GM21723 (cell line): ENCODE data around the gene RASL11B.
A peak's percentile ranks its signal among the peaks of the same experiment; 100 is the strongest.

Experiments used
- ATAC-seq: cut with Tn5 transposase; IDR thresholded peaks from one replicate; pipeline ENCODE4 v1.9.1; 2021; ENCODE audit warnings: mild to moderate bottlenecking, moderate library complexity; ENCODE audit not compliant: unreplicated experiment

Gene RASL11B

DNA sequence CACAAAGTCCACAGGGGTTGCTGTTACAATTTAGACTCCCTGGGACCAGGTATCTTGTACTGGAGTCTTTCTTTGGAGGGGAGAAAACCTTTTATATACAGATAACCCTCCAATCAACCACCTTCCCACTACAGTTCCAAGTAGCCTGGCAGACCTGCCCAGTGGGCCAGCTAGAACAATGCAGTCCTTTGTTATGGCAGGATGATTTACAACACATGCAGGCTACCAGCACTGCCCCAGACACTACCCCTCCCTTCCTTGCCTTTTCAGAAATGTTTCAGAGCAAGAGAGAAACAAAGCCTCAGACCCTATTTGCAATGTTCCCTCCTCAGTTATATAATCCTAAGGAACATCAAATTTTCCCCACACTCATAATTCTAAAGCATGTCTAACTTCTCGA lies 11.1 kb downstream of the RASL11B start:
- no peak for ATAC-seq

- no peak for ATAC-seq
Observed at GRCh38 chr4:52873861-52874343, 11.8 kb downstream of the RASL11B start.

- ATAC-seq: no peak
Observed at GRCh38 chr4:52874948-52875347, 12.8 kb downstream of the RASL11B start.

DNA sequence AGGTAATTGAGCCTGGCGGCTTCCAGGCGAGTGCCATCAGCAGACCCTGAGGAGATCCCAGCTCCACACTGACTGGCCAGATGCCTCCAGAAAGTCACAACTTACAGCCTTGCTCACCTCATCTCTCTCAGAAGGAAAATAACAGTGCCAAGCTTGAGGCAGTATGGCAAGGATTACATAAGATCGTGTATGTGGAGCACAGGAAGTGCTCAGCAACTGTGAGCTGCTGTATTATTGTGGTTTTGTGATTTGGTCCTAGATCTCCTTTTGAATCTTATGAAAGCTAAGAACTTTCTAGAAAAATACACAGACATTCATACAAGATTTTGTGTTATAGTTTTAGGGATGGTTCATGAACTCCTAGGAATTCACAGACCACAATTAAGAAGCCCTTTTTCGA lies 14.0 kb downstream of the RASL11B start:
- ATAC-seq: no peak

GRCh38 chr4:52877036-52877435 lies 14.9 kb downstream of the RASL11B start:
- no peak for ATAC-seq

GRCh38 chr4:52877694-52878093 lies 15.6 kb downstream of the RASL11B start:
- ATAC-seq: no peak

DNA sequence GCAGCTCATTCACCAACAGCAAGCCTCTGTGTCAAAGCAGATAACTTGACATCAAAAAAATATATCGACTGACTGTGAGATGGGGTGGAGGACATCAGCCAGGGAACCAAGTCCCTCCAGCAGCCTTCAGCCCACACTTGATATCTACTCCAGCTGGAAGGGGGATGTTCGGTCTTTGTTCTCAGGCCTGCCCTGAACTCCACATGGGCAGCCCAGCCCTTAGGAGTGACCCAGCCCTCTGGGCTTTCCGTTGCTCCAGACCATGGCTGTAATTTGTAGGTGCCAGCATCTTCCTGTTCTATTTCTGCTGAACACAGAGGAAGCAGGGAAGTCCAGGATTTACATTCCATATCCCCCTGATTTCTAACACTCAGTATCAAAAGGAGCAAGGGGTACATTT lies 17.4 kb downstream of the RASL11B start:
- no peak for ATAC-seq

DNA sequence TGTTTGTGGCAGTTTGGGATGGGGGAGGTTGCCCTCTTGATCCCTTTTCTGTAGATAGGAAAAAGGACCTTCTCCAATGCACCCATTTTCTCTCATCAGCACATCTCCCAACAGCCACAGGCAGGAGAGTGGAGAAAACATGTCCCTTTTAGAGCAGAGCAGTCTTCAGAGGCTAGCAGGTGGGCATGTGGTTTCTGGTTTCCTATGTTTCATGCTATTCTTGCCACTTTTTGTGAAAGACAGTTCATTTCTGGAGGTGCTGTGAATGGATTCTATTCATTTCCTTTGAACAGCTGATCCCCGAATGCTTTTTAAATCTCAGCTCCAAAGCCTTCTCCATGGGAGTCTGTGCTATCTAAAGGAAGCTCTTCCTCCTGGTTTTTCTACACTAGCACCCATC lies 18.9 kb downstream of the RASL11B start:
- no peak for ATAC-seq

DNA sequence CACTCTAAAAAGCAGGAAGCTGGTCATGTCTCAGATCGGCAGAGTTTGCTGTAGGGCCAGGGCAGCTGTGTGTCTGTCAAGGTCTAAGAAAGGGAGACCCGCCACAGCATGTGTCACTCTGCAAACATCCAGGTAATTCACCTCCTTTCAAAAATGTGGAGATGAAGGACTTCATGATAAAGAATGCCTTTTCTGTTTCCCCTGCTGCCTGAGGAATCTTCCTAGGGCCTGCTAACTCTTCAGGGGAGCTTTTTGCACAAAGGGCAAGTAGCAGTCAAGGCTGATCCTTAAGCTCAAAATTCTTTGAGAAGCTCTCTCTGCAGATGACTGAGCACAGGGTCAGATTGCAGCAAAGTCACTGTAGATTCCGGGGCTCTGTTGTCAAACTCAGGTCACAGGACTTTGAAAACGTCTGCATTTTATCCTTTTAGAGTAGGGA lies 21.1 kb downstream of the RASL11B start:
- ATAC-seq: no peak

DNA sequence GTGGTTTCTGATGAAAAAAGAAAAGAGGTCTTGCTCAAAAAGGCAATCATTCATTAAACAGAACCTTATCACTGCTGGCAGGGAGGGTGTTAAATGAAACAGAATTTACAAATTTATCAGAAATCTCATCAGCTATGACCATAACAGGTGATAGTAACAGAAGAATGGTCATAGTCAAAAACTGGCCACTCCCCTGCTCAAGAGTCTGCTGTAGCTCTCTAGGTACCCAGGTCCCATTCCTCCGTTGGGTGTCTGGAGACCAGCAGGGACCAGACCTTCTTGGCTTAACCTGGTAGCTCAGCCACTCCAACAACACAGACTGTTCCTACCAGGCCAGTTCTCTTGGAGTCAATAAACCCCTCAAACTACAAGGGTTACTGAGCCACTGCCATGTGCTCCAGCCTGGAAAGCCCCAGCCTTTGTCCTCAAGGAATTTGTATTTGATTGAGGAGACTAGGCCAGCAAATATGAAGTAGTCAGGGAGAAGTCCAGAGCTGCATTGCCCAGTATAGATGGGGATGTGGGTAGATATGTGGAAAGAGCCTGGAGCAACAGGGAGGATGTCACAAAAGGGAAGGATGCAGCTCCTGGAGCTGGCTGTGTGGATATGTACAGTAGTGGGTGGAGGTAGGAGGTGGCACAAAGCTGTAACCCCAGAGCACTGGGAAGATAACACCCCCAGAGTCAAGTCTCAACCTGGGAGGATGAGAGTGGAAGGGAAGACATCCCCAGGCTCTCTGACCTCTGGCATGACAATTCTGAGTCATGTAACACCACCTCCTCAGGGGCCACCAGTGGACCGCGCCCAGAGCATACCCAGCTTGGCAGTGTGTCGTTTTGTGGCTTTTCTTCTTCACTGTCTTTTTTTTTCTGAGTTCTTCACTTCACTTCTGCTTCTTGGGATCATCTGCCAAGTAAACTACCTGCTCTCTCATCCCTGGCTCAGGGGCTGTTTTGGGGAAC lies 21.9 kb downstream of the RASL11B start:
- ATAC-seq: no peak

GRCh38 chr4:52884994-52885393 lies 22.9 kb downstream of the RASL11B start:
- no peak for ATAC-seq

DNA sequence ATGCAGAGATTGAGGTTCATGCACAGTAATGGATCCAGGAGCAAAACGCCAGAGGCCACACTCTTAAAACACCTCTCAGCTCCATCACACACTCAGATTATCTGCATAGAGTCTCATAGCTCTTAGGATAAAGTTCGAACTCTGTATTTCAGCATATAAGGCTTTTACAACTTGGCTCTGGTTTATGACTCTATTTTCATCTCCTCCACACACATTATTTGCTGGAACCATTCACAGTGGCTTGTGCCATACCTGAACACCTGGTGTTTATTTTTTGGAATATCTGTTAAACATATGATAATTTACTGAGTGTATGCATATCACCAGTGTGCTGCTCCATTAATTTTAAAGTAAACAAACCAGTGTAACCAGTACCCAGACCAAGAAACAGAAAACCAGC lies 27.2 kb downstream of the RASL11B start:
- no peak for ATAC-seq

- ATAC-seq: no peak
Observed at GRCh38 chr4:52889778-52890520, 27.8 kb downstream of the RASL11B start.

GRCh38 chr4:52890521-52890791 lies 28.3 kb downstream of the RASL11B start:
- ATAC-seq: no peak

GRCh38 chr4:52891743-52892142 lies 29.6 kb downstream of the RASL11B start:
- no peak for ATAC-seq

GRCh38 chr4:52892880-52893279 lies 30.8 kb downstream of the RASL11B start:
- no peak for ATAC-seq

GRCh38 chr4:52894443-52894842 lies 32.3 kb downstream of the RASL11B start:
- no peak for ATAC-seq

DNA sequence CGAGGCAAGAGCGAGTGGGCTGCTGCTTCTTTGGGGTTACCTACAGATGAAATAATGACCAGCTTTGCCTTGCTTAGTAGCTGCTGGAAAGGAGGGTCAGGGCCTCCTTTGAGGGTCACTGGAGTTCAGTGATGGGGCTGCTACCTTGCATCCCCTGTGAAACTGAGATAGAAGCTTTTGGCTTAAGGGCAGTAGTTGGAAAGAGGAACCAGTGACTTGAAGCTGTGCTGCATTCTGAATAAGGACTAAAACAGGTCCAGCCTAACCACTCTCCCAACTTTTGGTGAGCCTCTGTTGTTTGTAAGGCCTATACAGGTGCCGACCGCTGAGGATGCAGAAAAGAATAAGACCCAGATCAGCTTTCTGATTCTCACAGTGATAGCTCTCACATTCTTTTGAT lies 41.2 kb downstream of the RASL11B start:
- ATAC-seq: no peak

GRCh38 chr4:52904421-52904820 lies 42.3 kb downstream of the RASL11B start:
- no peak for ATAC-seq

GRCh38 chr4:52907510-52907909 lies 45.4 kb downstream of the RASL11B start:
- ATAC-seq: no peak

DNA sequence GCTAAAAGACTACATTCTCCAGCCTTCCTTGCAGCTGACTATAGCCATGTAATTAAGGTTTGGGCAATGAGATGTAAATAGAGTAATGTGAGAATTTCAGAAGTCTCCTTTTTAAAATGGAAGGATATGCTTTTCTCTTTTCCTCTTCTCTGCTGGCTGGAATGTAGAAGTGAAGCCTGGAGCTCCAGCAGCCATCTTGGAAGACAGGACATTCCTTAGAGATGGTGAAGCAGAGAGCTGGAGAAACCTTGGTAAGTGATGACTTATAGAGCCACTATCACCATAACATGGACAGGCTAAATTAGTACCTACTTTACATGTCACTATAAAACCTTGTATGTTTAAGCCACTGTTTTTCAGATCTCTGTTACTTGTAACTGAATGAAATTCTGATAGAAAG lies 48.0 kb downstream of the RASL11B start:
- no peak for ATAC-seq

GRCh38 chr4:52911684-52912294 lies 49.7 kb downstream of the RASL11B start:
- ATAC-seq: peak; percentile 83
